Calu3 (cell line): ENCODE data around the gene MYH6. TPM values are rescaled to one million over a fixed set of nuclear protein-coding genes. Genes with fewer than 3 reads are reported as not detected.

Experiments
- BruUV-seq: library from RNA; stranded (reverse); fragments of 400-500 nt; replicated peaks from 2 replicates; lab custom pipeline; 2021; lab: Mats Ljungman, UMichigan
- CTCF ChIA-PET: fragments of 300-600 bp; sonication (Branson Sonifier 250); formaldehyde crosslinking; loops from one replicate; lab custom pipeline; 2022; ENCODE audit warnings: antibody characterized with exemption; lab: Charles Lee
- DNase-seq: peaks from one replicate; pipeline ENCODE4 v3.0.0; 2022
- H3K27ac Mint-ChIP-seq: one replicate; pipeline ENCODE4 v1.8.0; 2022; ENCODE audit warnings: mixed read lengths; ENCODE audit not compliant: unreplicated experiment
- H3K27me3 Mint-ChIP-seq: one replicate; pipeline ENCODE4 v1.8.0; 2022; ENCODE audit warnings: mixed read lengths; ENCODE audit not compliant: unreplicated experiment
- H3K36me3 Mint-ChIP-seq: one replicate; pipeline ENCODE4 v1.8.0; 2022; ENCODE audit warnings: mild to moderate bottlenecking, moderate library complexity, mixed read lengths; ENCODE audit not compliant: insufficient read depth, unreplicated experiment
- H3K4me1 Mint-ChIP-seq: one replicate; pipeline ENCODE4 v1.8.0; 2022; ENCODE audit warnings: mild to moderate bottlenecking, low read depth, mixed read lengths; ENCODE audit not compliant: unreplicated experiment
- H3K4me3 Mint-ChIP-seq: one replicate; pipeline ENCODE4 v1.8.0; 2022; ENCODE audit warnings: mild to moderate bottlenecking, low read depth, moderate library complexity, mixed read lengths; ENCODE audit not compliant: unreplicated experiment
- H3K9me3 Mint-ChIP-seq: one replicate; pipeline ENCODE4 v1.8.0; 2022; ENCODE audit warnings: low read depth, mixed read lengths; ENCODE audit not compliant: unreplicated experiment
- intact Hi-C: fragments of 100-400 bp; cut with micrococcal nuclease; formaldehyde crosslinking; loops from one replicate; pipeline ENCODE4 v1.10.0; 2022; ENCODE audit not compliant: unreplicated experiment
- total RNA-seq: library from RNA; stranded (reverse); gene quantifications from 2 replicates; pipeline ENCODE4 v1.2.3, GENCODE V29; 2022
- TF ChIP-seq, protein P1 (sequence below): fragments of 200-600 bp; IDR thresholded peaks from one replicate; pipeline ENCODE4 v1.8.0; 2022; ENCODE audit warnings: antibody characterized with exemption; ENCODE audit not compliant: unreplicated experiment

Gene MYH6
- total RNA-seq, 1 experiment from 2014 or later = not detected

DNA sequence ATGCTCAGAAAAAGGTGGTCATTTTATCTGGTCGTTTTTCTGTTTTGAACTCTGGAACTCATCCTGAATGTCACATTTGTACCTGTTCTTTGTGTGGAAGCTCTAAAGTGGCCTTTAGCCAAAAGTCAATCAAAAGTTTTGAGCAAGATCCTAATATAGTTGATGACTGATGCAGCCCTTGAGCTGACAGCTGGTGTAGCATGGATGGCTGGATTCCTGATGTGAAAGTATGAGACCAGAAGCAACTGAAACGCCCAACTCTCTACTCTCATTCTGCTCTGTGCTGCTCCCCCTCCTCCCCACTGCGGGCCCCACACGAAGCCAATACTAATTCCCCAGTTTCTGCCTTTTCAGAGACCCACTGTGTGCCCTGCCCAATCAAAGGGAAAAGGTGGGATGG is 37.7 kb upstream of the MYH6 start:
- H3K27ac Mint-ChIP-seq = no peak overlapping the region
- H3K4me3 Mint-ChIP-seq = no peak overlapping the region

GRCh38 chr14:23444314-23444713 is 36.2 kb upstream of the MYH6 start:
- Mint-ChIP-seq H3K27me3 (peaks cover 57% of the 10 kb centered on the region), H3K36me3 (no peaks in the 10 kb centered on the region), H3K27ac (no peak overlapping the region), H3K9me3 (peaks cover 5% of the 10 kb centered on the region), H3K4me3 (no peak overlapping the region), H3K4me1 (peaks cover 17% of the 10 kb centered on the region)
- CTCF ChIA-PET = no interaction called here
- intact Hi-C loops = no loop called here
- DNase-seq = no peak
- TF ChIP-seq, protein P1, sequence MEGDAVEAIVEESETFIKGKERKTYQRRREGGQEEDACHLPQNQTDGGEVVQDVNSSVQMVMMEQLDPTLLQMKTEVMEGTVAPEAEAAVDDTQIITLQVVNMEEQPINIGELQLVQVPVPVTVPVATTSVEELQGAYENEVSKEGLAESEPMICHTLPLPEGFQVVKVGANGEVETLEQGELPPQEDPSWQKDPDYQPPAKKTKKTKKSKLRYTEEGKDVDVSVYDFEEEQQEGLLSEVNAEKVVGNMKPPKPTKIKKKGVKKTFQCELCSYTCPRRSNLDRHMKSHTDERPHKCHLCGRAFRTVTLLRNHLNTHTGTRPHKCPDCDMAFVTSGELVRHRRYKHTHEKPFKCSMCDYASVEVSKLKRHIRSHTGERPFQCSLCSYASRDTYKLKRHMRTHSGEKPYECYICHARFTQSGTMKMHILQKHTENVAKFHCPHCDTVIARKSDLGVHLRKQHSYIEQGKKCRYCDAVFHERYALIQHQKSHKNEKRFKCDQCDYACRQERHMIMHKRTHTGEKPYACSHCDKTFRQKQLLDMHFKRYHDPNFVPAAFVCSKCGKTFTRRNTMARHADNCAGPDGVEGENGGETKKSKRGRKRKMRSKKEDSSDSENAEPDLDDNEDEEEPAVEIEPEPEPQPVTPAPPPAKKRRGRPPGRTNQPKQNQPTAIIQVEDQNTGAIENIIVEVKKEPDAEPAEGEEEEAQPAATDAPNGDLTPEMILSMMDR = no peak
- no TSS peak for BruUV-seq

More for the DNA sequence above, 37.7 kb upstream of the MYH6 start:
- no peak for DNase-seq
- intact Hi-C loops = no loop called here
- H3K9me3 Mint-ChIP-seq = peaks cover 5% of the 10 kb centered on the region
- H3K36me3 Mint-ChIP-seq = no peaks in the 10 kb centered on the region
- peaks cover 17% of the 10 kb centered on the region for H3K4me1 Mint-ChIP-seq
- CTCF ChIA-PET = no interaction called here
- no TSS peak for BruUV-seq
- peaks cover 43% of the 10 kb centered on the region for H3K27me3 Mint-ChIP-seq
- TF ChIP-seq, protein P1 = no peak

DNA sequence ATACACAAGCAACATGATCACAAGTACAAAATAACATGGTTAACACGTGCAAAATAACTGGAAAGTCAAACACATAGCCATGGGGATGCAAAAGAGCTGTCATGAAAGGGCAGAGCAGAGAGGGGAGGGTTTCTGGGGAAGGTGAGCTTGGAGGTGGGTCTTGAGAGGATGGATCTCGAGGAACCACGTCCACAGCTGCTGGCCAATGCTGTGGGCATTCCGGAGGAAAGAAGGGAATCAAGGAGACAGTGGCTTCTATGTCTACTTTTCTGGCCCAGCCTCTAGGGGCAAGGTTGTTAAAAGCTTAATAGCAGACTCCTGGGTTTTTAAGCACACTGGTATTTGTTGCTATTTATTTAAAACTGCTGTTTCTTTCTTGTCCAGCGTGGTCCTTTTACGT is 35.8 kb upstream of the MYH6 start:
- intact Hi-C loops = no loop called here
- Mint-ChIP-seq H3K27ac (no peak overlapping the region), H3K9me3 (peaks cover 5% of the 10 kb centered on the region), H3K36me3 (no peaks in the 10 kb centered on the region), H3K27me3 (peaks cover 57% of the 10 kb centered on the region), H3K4me3 (no peak overlapping the region), H3K4me1 (peaks cover 17% of the 10 kb centered on the region)
- no TSS peak for BruUV-seq
- DNase-seq = no peak
- TF ChIP-seq, protein P1 = no peak
- CTCF ChIA-PET = no interaction called here

DNA sequence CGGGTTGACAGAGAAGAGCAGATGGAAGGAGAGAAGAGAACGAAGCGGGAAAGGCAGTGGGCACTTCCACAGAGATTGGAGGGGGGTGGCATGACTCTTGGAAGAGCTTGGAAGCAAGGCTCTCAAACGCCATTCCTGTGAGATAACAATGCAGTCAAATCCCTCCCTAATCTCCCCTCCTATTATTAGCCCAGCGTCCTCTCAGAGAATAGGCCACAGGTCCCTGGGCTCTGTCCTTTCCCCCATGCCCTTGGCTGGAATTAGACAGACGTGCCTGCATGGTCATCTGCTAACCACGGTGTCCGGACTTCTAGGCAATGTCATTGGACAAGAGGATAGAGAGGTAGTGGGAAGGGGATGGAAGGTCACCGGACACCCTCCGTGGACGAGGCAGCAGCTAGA is 35.3 kb upstream of the MYH6 start:
- Mint-ChIP-seq H3K9me3 (peaks cover 5% of the 10 kb centered on the region), H3K4me1 (peaks cover 15% of the 10 kb centered on the region), H3K27ac (no peak overlapping the region), H3K4me3 (no peak overlapping the region), H3K36me3 (no peaks in the 10 kb centered on the region), H3K27me3 (peaks cover 58% of the 10 kb centered on the region)
- intact Hi-C loops = no loop called here
- DNase-seq = no peak
- CTCF ChIA-PET = no interaction called here
- TF ChIP-seq, protein P1 = no peak
- no TSS peak for BruUV-seq
